ENCODE measurements around the gene KYNU.
"Not testable (repeated sequence)": the region's sequence is repeated elsewhere in the genome, so short reads cannot be mapped to it uniquely, and the experiment has no call there.

Gene KYNU

DNA sequence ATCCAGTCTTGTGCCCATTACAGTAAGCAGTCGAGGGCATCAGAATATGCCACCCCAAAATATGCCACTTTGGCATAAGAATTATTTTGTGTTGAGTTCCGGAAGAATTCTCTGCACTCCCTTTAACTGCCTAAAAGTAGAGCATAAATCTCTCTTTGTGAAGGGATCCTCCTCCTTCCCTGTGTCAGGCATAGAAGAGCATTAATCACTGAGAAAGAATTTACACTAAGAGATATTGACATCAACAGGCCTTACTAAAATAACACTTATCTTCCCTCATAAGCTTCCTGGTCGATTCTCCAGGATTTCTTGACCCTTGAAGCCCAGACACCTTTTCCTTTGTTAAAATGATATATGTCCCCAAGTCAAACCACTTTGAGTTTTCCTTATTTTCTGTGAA is 27.6 kb upstream of the KYNU start:
- TF ChIP-seq, protein P1, sequence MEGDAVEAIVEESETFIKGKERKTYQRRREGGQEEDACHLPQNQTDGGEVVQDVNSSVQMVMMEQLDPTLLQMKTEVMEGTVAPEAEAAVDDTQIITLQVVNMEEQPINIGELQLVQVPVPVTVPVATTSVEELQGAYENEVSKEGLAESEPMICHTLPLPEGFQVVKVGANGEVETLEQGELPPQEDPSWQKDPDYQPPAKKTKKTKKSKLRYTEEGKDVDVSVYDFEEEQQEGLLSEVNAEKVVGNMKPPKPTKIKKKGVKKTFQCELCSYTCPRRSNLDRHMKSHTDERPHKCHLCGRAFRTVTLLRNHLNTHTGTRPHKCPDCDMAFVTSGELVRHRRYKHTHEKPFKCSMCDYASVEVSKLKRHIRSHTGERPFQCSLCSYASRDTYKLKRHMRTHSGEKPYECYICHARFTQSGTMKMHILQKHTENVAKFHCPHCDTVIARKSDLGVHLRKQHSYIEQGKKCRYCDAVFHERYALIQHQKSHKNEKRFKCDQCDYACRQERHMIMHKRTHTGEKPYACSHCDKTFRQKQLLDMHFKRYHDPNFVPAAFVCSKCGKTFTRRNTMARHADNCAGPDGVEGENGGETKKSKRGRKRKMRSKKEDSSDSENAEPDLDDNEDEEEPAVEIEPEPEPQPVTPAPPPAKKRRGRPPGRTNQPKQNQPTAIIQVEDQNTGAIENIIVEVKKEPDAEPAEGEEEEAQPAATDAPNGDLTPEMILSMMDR (IDR thresholded peaks at IDR 0.05; ENCODE audit: low read depth, low read length) = no peak
- H3K4me3 ChIP-seq (ENCODE audit: low read depth, low read length) = no peak overlapping the region

DNA sequence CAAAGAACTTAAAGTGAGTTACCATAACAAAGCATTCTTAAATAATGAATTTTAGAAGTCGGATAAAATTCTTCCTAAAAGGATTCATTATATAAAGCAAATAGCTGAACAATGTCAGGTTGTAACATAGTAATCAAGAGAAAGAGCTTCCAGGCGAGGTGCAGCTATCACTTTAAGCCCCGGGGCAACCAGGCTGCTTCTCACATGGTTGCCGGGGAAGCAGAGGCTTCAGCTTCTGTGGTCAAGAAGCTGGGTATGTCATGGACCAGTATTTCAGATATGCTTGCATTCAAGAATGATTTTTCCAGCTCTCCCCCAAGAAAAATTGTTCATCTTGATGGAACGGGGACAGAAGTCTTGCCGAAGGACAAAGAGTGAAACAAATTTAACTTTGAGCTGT is 23.6 kb upstream of the KYNU start:
- TF ChIP-seq, protein P1 (IDR thresholded peaks at IDR 0.05; ENCODE audit: low read depth, low read length) = no peak
- H3K4me3 ChIP-seq (ENCODE audit: low read depth, low read length) = no peak overlapping the region

DNA sequence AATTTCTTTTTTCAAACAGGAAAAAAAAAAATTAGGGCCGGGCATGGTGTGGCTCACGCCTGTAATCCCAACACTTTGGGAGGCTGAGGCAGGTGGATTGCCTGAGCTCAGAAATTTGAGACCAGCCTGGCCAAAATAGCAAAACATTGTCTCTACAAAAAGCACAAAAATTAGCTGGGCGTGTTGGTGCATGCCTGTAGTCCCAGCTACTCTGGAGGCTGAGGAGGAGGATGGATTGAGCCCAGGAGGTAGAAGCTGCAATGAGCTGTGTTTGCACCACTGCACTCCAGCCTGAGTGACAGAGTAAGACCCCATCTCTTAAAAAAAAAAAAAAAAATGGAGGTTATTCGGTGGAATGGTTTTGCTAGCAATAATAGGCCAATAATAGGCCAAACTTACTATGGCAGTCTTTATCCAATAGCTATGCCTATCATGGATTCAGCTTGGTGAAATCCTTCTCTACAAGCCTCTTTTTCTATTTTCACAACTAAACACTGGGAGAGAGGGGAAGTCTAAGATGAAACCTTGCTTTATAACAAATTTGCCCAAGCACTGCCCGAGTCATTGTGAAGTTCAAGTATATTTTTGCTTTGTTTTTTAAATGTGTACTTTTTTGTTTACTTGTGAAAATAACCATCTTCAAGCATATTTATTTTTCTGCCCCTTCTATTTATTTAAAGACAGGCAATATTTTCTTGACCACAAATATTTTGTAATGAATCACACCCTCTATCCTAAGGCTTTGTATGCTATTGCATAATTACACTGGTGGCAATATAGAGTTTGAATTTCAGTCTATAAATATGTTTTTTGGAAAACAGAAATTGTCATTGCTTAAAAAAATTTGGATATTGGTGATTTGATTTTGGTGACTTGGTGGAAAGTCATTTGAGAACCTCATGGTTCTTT is 20.0 kb upstream of the KYNU start:
- H3K4me3 ChIP-seq (ENCODE audit: low read depth, low read length) = no peak overlapping the region
- TF ChIP-seq, protein P1 (IDR thresholded peaks at IDR 0.05; ENCODE audit: low read depth, low read length) = no peak

DNA sequence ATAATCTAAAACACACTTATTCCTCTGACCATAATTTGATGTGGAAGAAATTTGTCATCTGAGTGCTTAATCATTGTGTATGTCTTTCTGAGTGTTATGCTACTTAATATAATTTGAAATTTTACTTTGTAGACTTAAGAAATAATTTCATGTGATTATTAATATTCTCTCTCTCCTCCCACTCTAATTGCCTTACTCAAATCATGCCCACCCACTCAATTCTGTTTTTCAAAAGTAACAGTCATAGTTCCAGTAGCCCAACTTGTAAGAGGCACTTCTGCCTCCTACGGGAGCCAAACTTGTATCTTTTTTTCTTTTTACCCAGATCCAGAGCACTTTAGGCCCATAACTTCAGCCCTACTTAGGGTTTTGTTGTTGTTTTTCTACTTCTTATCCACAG is 18.5 kb upstream of the KYNU start:
- H3K4me3 ChIP-seq (ENCODE audit: low read depth, low read length) = no peak overlapping the region
- TF ChIP-seq, protein P1 (IDR thresholded peaks at IDR 0.05; ENCODE audit: low read depth, low read length) = no peak

DNA sequence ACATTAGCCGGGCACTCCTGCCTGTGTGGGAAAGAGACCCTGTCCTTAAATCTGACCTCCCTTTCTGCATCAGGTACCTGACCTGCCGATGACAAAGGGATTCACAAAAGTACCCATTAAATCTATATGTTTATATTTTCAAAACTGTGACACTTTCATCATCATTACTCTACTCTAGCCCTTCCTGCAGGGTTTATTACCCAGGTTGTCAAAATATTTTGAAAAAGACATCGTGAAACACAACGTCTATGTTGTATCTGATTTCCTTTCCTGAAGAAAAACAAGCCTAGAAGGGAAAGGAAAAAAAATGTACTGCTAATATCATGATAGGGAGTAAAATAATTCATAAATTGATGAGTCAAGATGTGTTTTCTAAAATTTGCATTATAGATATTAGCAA is 15.2 kb upstream of the KYNU start:
- TF ChIP-seq, protein P1 (IDR thresholded peaks at IDR 0.05; ENCODE audit: low read depth, low read length) = no peak
- no peak overlapping the region for H3K4me3 ChIP-seq (ENCODE audit: low read depth, low read length)

DNA sequence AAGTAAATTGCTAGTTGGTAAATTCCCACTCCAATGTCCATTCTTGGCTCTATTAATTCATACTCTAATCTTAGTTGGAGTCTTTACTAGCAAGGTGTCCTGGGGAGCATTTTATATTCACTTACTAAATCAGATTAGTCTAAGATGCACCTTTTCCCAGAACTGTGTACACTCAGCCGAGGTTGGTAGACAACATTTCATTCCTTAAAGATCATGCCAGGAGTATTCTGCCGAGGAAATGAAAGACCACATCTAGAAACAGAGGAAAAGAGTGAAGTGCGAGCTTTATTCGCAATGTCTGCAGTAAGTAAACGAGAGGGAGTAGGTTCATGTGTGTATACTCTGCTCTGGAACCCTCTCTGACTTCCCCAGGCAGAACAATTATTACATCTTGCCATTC is 14.6 kb upstream of the KYNU start:
- TF ChIP-seq, protein P1 (IDR thresholded peaks at IDR 0.05; ENCODE audit: low read depth, low read length) = no peak
- H3K4me3 ChIP-seq (ENCODE audit: low read depth, low read length) = no peak overlapping the region

DNA sequence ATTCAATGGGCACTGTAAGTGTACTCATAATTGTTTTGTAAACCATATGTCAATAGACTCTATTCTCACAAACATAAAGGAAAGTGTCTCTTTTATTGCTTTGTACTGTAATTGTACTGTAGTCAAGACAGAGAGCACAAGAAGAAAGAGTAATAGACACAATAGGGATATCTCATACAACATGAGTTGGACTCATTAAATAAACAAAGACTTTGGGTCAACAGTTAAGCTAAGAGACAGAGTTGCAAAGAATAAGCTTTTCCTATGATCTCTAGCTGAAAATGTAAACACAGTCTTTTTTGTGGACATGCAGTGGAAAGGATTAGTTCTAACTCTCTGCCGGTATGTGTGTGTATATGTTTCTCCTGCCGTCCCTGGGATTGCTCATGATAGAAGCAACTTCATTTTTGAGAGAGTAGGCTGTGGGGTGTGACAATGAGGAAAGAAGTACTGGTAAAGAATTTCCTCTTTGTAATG is 13.9 kb upstream of the KYNU start:
- no peak overlapping the region for H3K4me3 ChIP-seq (ENCODE audit: low read depth, low read length)
- TF ChIP-seq, protein P1 (IDR thresholded peaks at IDR 0.05; ENCODE audit: low read depth, low read length) = no peak

DNA sequence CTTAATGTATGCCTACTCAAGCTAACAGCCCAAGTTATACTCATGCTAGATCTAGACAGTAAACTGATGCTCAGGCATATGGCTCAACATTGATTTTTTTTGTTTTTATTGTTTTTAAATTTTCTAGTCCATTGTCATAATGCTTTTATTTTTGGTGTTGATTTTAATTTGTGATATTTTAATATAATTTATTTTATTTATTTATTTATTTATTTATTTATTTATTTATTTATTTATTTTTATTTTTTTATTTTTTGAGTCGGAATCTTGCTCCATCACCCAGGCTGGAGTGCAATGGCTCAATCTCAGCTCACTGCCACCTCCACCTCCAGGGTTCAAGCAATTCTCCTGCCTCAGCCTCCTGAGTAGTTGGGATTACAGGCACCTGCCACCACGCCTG is 12.9 kb upstream of the KYNU start:
- not testable (repeated sequence) for H3K4me3 ChIP-seq (ENCODE audit: low read depth, low read length)
